Astrocyte of the spinal cord (primary cell): ENCODE data around the gene STX2.

ENCODE experiments used
- DNase-seq: peaks from one replicate; pipeline ENCODE4 v3.0.0; 2011; ENCODE audit warnings: low read depth, low spot score
- H3K4me3 ChIP-seq: 2 replicates; pipeline ENCODE4 v1.5.1; 2011; ENCODE audit warnings: low read depth, mild to moderate bottlenecking, low read length, moderate library complexity
- in situ Hi-C: cut with HindIII; loops from 2 replicates; pipeline ENCODE4 v1.10.0; 2017; ENCODE audit warnings: low sequenced_read_pairs
- TF ChIP-seq, protein P1 (sequence below): IDR thresholded peaks from 2 replicates; pipeline ENCODE4 v1.5.1; 2012; ENCODE audit warnings: low read depth, mild to moderate bottlenecking, low read length, inconsistent platforms

Gene STX2

DNA sequence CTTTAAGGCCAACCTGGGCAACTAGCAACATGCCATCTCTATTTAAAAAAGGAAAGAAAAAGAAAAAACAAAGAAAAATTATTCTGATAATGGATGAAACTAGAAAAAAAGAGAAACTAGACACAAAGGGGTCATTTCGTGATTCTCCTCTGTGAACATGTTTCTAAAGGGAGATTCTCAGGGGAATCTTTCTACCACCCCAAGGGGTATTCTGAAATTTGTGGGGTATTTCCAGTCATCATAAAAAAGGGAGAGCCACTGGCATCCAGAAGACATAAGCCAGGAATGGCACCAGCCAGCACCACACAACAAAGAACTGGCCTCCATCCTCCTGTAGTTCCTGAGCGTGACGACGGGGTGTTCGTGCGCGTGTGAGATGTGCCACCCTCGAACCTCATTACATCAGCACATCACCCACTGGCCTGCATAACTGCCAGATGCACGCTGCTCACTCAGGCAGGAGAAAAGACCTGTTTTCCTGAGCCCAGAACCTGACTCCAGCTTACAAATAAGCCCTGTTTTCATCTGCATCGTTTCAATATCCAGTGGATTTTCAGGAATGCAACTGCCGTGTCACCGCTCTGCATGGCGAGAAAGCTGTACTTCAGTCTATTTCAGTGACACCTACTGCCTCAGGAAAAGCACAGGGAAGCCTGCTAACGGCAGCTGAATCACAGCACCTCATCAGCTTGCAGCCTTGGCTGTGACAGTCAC is 23.9 kb downstream of the STX2 start:
- no peak overlapping the region for H3K4me3 ChIP-seq
- TF ChIP-seq, protein P1, sequence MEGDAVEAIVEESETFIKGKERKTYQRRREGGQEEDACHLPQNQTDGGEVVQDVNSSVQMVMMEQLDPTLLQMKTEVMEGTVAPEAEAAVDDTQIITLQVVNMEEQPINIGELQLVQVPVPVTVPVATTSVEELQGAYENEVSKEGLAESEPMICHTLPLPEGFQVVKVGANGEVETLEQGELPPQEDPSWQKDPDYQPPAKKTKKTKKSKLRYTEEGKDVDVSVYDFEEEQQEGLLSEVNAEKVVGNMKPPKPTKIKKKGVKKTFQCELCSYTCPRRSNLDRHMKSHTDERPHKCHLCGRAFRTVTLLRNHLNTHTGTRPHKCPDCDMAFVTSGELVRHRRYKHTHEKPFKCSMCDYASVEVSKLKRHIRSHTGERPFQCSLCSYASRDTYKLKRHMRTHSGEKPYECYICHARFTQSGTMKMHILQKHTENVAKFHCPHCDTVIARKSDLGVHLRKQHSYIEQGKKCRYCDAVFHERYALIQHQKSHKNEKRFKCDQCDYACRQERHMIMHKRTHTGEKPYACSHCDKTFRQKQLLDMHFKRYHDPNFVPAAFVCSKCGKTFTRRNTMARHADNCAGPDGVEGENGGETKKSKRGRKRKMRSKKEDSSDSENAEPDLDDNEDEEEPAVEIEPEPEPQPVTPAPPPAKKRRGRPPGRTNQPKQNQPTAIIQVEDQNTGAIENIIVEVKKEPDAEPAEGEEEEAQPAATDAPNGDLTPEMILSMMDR, result no peak
- no peak for DNase-seq
- in situ Hi-C loops, result no loop called here

DNA sequence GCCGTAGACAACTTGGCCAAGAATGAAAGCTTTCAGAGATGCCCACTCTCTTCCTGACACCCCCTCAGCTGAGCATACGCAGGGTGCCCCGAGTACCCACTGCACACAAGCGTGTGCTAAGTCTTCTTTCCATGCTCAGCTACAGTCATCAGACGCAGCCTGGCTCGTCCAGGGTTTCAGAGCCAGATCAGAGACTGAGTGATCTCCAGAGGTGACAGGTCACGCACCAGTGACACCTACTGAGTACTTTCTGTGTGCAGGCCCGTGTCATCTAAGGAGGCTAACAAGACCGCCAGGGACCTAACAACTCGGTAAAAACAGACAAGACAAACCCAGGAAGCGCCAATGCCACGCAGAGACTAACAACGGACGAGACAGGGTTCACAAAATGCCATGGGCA is 25.1 kb downstream of the STX2 start:
- in situ Hi-C loops, result no loop called here
- no peak overlapping the region for H3K4me3 ChIP-seq
- DNase-seq, result no peak
- TF ChIP-seq, protein P1, result no peak

DNA sequence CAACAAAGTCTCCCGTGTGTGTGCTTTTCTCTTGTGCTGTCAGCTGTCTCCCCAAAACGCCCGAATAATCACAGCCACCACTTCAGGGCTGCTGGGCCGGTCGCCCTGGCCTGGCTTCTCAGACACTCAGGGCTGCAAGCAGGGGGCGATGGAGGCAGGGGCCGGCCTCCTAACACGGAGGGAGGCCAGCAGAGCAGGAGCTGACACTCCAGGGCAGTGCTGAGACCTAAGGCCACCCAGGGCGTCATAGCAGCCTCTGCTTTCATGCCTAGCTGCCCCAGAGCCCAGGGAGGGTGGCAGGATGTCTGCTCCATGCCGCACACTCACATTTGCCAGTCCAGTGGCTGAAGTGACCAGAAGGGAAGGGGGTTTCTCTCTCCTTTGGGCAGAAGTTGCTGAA is 25.6 kb downstream of the STX2 start:
- DNase-seq, result no peak
- no peak overlapping the region for H3K4me3 ChIP-seq
- TF ChIP-seq, protein P1, result peak; percentile 5
- in situ Hi-C loops, result no loop called here

DNA sequence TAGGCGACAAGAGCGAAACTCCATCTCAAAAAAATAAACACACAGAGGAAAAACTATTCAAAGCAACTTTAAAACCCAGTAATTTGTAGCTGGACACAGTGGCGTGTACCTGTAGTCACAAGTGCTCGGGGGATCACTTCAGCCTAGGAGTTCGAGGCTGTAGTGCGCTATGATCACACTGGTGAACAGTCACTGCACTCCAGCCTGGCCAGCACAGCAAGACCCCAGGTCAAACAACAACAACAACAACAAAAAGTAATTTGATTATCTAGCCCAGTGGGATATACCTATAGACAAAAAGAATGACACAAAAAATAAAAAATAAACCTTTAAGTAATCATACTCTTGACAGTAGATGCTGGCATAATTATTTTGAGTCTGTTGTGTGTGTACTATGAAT is 29.3 kb downstream of the STX2 start:
- TF ChIP-seq, protein P1, result no peak
- no peak overlapping the region for H3K4me3 ChIP-seq
- DNase-seq, result no peak
- in situ Hi-C loops, result no loop called here

DNA sequence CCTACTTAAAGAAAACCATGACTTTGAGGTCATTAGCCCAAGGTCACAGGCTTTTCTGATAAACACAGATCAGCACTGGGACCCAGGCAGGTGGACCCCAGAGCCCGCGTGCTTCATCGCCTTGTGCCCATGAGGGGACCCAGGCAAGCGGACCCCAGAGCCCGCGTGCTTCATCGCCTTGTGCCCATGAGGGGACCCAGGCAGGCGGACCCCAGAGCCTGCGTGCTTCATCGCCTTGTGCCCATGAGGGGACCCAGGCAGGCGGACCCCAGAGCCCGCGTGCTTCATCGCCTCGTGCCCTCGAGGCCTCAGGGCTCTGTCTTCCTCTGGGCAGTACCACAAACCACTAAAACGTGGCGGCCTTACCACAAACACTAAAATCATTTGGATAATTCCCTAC is 31.7 kb downstream of the STX2 start:
- no peak overlapping the region for H3K4me3 ChIP-seq
- TF ChIP-seq, protein P1, result no peak
- in situ Hi-C loops, result no loop called here
- no peak for DNase-seq

DNA sequence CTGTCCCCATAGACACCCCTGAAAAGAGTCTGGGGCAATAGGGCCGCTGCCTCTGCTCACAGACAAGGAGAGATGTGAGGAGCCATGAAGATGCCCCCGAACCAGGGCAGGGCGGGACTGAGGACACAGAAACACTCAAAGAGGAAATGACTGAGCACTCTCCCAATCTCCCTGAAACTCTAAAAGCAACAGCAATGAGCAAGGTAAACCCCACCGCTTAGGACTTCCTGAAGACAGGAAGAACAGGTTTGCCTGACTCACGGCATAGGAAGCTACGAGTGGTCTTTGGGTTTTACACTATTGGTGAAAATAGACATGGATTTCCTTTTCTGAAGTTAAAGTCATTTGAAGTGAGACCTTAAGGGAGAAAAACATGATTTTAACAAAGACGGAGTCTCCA is 32.5 kb downstream of the STX2 start:
- TF ChIP-seq, protein P1, result no peak
- H3K4me3 ChIP-seq, result no peak overlapping the region
- no peak for DNase-seq
- in situ Hi-C loops, result no loop called here
